Smooth muscle cell of bladder (primary cell): ENCODE data around the gene GK. TPM values are rescaled to one million over a fixed set of nuclear protein-coding genes. Genes with fewer than 3 reads are reported as not detected.

Experiments
- total RNA-seq: library from RNA; depleted of rRNA; stranded (reverse); fragments of >200 nt; gene quantifications from 2 replicates; pipeline ENCODE4 v1.2.3, GENCODE V29; 2014

Gene GK
- 24.3 and 40.1 TPM in 2 replicates for total RNA-seq

DNA sequence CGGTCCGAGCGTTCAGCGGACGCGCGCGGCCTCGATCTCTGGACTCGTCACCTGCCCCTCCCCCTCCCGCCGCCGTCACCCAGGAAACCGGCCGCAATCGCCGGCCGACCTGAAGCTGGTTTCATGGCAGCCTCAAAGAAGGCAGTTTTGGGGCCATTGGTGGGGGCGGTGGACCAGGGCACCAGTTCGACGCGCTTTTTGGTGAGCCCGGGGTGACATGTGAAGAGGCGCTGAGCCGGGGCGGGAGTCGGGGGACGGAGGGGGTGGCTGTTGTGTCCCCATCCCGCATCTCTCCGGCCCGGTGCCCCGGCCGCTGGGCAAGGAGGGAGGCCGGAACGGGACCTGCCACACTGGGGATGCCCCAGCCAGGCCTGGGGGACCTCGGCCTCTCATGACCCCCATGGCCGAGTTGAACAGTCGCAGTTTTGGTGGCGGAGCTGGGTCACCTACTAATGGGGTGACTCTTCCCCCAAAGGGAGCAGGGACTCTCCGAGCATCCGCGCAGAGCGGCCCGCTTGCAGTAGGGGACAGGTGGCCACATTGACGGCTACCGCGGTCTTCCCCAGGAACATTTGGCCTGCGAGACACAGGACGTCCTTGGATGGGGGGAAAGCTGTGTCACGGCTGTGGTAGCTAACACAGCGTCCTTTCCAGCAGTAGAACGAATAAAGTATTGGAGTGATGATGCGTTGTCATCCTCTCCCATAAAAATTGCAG is at the start of gene GK:
GK (plus strand) TSS at position 9 of the 717 bp plus-strand sequence; CDS start at position 124, 115 bp downstream.

Other genes starting within 250 kb of the GK start
- gene TASL, start 75.7 kb upstream of the GK start, total RNA-seq, result not detected in 2 replicates
- 3.6 and 4.5 TPM in 2 replicates for gene TAB3, start 235.8 kb downstream of the GK start, total RNA-seq